Stimulated activated CD8-positive, alpha-beta memory T cell treated with anti-CD3 and anti-CD28 coated beads, Interleukin-12 subunit alpha, Interleukin-12 subunit beta, amount 100 ng/mL, for 24 hours (primary cell): Measurements from ENCODE around the gene ZC3H7B.

Source experiments
- DNase-seq: peaks from one replicate; pipeline ENCODE4 v3.0.0-alpha.2; 2020; ENCODE audit errors: extremely low read depth

The ZC3H7B gene

DNA sequence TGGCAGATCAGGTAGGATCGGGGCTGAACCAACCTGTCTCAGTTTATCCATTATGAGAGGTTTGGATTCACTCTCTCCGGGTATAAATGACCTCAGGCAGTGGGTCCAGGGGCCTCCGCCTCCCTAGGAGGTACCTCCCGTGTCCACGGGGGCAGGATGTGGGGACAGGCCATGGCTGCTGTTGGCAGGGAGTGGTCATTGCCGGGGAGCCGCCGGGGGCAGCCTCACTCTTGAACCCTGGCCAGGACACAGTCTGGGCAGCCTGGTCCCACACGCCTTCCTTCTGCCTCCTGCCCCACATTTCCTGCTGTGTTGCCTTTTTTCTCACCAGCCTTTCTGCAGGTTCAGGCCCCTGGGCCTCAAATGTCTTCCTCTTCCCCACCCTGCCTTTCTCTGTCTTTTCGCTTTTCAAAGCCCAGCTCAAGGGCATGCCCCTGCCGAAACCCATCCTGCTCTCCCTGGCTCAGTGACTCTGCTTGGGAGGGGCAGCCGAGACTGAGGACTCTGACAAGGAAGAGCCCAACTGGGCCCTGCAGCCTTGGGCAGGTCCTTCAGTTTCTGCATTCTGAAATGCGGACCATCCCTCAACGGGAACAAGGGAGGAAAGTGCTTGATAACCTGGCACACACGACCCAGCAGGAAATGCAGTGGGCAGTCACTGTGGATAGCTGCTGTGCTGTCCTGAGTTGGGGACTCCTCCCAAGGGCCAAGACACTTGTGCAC lies 31.1 kb downstream of the ZC3H7B start:
- no peak for DNase-seq

DNA sequence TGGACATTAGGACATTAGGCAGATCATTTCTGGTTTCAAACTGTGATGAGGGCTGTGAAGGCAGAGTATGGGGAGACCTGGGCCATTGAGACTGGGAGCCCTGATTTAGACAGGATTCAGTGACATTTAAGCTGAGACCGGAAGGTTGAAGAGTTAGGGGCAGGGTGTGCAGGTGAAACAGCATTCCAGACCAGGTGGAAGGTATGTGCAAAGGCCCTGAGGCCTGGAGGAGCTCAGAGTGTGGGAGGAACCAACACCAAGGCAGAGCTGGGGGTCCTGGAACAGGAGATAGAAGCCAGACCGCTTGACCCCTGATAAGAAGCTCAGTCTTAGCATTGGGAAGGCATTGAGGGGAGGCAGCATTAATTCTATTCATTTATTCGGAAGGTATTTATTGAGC lies 32.5 kb downstream of the ZC3H7B start:
- no peak for DNase-seq

DNA sequence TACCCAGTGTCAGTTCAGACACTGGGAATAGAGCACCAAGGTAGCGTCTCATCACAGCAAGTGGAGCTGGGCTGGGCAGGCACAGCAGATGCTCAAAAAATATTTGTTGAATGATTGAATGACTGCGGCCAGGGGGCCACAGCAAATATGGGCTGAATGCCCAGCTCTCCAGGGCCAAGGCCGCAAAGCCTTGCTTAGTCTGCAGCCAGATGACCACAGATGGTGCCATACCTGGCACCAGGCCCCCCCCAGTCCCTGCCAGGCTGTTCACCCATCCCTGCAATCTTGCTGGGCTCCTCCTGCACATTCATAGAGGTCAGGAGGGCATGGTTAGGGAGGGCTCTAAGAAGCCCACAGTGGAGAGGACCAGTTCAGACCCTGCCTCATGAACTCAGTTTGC lies 32.9 kb downstream of the ZC3H7B start:
- DNase-seq = no peak

DNA sequence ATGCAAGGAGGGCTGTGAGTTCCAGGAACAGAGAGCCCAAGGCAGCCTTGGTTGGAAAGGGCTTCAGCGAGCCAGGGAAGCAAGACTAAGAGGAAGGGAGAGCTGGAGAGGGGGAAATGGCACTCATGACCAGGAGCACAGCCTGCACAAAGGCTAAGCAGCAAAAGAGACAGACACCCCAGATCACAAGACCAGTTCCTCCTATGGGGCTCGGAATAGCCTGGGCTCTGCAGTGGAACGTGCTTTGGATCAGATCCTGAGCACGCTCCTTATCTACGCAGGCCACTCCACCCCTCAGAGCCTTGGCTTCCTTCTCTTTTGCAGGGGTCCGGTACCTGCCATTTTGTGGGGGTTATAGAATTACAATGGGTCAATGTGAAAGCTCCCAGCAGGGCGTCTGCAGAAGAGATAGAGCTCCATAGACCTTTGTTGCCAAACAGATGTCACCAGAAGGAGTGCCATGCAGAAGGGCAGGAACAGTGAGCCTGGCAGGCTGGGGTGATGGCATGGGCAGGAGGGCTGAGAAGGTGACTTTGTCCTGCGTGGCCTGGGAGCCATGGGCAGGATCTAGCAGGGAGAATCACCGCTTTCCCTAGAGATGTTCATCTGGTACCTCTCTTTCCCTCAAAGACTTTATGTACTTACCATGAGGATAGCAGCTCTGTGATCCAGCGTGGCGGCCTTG lies 33.8 kb downstream of the ZC3H7B start:
- no peak for DNase-seq

DNA sequence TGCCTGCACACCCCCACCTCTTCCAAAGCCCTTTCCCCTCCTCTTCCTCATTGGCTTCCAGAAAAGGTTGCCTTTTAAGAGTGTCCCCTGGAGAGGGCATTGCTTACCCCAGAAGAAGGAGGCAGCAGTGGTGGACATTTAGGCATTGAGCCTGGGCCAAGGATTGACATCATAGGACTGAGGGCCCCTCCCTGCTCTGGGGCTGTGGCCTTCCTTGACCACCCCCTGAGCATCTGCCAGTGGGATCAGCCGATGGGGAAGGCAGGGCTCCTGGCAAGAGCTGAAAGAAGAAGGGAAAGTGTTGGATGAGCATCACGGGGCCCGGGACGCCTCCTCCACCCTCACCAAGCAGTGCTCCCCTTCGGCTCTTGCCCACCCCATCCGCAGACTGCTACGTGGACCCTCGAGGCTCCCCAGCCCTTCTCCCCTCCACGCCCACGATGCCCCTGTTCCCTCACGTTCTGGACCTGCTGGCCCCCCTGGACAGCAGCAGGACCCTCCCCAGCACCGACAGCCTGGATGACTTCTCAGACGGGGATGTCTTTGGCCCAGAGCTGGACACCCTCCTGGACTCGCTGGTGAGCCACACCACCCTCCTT lies 37.4 kb downstream of the ZC3H7B start:
- DNase-seq = no peak

DNA sequence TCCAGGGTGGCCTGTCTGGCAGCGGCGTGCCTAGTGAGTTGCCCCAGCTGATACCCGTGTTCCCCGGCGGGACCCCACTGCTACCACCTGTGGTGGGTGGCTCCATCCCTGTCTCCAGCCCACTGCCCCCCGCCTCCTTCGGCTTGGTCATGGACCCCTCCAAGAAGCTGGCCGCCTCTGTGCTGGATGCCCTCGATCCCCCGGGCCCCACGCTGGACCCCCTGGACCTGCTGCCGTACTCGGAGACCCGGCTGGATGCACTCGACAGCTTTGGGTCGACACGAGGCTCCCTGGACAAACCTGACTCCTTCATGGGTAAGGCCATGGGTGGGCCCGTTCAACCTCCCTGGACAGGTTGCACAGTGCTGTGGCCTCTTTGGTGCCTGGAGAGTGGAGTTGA lies 38.5 kb downstream of the ZC3H7B start:
- DNase-seq = no peak

DNA sequence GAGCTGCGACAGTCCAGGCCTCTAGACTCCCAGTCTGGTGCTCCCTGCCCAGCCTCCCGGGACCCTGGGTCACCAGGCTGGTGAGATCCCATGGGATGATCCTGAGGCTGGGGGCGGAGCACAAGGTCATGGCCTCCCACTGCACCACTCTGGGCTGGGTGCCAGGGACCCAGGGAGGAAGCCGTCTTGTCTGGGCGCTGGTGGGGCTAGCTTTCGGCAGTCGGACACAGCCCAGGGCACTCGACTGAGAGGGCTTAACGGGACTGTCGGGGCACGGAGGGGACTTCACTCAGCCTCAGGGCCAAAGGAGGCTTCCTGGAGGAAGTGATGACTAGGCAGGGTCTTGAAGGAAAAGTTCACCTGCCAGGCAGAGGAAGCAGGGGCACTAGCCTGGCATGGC lies 39.0 kb downstream of the ZC3H7B start:
- DNase-seq = no peak

DNA sequence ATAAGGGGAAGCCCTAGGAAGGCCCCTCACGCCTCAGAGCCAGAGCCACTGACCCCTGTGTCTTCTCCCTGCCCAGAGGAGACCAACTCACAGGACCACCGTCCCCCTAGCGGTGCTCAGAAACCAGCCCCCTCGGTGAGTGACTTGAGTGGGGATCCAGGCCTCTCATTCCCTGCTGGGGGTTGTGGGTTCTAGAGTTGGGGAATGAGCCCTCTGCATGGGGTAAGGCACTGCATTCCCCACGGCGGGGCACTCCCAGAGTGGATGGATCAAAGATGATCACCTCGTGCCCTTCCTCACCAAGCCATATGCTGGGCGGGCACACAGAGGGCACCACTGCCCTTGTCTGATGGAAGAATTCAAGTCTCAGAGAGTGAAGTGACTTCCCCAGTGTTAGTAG lies 39.7 kb downstream of the ZC3H7B start:
- DNase-seq = no peak

DNA sequence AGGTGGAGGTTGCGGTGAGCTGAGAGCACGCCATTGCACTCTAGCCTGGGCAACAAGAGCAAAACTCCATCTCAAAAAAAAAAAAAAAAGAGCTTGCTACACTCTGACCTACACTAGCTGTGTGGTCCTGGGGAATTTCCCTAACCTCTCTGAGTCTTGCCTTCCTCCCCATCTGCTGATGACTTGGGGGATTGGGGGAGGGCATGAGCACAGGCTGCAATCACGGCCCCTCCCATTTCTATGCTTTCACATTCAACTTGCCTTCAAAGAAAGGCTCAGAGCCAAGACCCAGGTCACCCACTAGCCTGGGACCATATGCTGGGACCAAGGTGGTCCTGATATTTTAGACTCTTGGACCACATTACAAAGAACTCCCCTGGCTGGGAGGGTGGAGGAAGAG lies 40.7 kb downstream of the ZC3H7B start:
- DNase-seq = no peak

DNA sequence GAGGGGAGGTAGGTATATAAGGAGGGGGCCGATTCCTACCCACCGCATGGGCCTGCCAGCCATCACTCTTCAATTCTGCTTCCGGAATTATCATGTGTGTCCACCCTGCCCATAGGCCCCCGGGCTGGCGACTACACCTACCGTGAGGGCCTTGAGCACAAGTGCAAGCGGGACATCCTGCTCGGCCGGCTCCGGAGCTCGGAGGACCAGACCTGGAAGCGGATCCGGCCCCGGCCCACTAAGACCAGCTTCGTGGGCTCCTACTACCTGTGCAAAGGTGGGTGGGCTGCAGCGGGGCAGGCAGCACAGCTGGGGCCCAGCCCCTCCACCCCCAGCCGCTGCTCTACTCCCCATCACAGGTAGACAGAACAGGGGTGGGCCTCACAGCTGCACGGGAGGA lies 42.0 kb downstream of the ZC3H7B start:
- no peak for DNase-seq

DNA sequence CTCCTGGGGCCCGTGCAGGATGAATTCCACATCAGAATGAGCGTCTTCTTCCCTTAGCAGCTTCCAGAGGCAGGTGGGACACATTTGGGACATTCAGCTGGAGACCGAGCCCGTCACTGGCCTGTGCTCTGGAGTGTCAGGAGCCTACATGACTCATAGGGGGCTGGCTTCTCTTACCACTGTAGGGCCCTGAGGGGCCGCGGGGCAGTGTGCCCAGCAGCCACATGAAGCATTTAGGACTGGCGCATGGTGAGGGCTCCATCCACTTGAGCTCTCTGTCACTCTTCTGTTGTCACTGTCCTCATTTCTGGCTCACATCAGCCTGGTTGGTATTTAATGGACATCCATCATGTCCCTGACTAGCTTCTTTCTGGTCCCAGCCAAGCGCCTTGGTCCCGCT lies 42.4 kb downstream of the ZC3H7B start:
- DNase-seq = no peak

DNA sequence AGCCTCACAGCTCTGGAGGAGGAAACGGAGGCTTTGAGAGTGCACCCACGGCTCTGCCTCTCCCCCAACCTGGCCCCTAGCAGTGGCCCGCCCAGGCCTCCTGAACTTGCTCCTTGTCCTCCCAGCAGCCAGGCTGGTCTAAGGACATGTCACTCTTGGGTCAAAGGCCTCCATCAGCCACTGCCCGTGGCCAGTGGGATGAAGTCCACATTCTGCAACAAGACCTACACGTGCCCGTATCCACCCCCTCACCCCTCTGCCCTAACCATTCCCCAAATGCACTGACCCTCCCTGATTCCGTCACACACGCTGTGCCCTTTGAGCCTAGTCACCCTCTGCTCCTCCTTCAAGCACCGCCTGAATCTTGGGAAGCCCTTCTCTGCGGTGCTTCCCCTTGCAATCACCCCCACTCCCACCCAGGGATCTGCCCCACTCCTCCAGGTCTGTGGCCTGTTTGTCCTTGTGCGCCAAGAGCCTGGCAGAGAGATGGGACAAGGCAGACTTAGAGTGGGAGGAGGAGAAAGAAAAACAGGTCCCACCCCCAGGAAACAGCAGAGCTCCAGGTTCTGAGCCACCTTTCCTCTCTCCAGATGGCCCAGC lies 43.0 kb downstream of the ZC3H7B start:
- DNase-seq = no peak

DNA sequence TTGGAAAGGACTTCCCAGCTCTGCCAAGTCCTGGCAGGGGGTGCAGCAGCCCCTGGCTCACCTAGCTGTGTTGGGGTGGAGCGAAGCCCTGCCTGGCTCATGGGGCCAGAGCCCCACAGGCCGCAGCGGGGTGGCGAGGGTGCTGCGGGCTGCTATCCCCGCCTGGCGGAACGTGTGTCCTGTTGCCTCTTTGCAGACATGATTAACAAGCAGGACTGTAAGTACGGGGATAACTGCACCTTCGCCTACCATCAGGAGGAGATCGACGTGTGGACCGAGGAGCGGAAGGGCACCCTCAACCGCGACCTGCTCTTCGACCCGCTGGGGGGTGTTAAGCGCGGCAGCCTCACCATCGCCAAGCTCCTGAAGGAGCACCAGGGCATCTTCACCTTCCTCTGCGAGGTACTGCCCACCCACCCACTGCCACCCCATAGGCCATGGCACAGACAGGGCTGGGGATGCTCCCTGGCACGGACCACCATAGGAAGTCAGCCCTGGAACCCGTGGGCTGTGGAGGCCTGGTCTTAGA lies 44.5 kb downstream of the ZC3H7B start:
- DNase-seq = no peak

DNA sequence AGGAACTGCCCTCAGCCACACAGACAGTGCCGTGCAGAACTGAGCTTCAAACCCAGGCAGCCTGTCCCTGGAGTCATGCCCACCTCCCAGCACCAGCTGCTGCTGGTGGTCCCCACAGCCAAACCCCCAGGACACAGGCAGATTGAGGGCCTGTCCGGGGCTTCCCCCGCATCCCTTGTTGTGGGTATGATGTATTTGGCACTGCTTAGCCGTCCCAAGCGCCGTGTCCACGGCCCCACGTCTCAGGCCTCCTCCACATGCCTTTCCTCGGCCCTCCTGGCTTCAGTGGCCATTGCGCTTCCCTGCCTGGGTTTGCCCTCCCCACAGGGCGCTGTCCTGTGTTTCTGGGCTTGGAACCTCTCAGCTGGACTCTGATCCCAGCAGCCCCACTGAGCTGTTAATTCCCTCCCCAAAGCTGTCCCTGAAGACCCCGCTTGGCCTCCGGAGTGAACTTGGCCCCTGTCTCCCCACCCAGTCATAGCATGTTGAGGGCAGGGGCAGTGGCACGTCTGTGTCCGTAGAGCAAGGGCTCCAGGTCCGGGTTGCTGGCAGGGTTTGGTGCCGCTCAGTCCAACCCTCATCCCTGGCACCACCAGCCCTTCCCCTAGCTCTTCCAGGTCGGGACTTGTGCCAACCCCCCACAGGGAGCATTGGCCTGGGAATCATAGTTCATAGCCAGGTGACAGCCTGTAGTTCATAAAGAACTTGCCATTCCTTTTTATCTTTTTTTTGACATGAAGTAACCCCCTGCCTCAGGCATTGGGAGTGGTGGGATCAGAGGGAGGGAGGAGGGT lies 45.9 kb downstream of the ZC3H7B start:
- no peak for DNase-seq

DNA sequence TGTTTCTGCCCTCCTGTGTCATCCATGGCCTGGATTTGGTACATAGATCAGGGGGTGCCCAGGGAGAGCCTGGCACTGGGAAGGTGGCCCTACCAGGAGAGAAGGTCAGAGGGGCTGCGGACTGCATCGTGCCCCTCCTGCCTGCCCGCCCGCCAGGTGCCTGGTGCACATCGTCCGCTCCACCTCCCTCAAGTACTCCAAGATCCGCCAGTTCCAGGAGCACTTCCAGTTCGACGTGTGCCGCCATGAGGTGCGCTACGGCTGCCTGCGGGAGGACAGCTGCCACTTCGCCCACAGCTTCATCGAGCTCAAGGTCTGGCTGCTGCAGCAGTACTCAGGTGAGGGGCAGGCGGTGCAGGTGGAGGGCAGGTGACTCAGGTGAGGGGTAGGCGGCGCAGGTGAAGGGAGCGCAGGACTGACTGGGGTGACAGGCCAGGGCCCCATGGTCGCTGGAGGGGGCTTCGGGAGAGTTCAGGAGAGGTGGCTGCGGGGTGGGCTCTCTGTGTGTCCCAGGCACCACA lies 47.7 kb downstream of the ZC3H7B start:
- DNase-seq = no peak

DNA sequence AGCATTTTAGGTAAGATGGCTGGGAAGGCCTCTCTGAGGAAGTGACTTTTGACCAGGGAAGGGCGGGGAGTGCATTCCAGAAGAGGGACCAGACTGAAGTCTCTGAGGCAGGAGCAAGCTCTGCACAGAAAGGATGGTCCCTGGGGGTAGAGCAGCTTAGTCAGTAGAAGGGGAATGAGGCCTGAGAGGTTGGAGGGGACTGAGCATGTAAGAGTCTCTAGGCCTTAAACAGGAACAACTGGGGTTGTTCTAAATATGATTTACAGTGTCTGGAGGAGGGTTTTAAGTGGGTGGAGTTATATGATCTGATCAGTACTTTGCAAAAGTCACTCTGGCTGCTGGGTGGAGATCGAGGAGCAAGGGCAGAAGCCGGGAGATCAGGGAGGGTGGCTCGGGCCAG lies 48.8 kb downstream of the ZC3H7B start:
- DNase-seq = no peak

DNA sequence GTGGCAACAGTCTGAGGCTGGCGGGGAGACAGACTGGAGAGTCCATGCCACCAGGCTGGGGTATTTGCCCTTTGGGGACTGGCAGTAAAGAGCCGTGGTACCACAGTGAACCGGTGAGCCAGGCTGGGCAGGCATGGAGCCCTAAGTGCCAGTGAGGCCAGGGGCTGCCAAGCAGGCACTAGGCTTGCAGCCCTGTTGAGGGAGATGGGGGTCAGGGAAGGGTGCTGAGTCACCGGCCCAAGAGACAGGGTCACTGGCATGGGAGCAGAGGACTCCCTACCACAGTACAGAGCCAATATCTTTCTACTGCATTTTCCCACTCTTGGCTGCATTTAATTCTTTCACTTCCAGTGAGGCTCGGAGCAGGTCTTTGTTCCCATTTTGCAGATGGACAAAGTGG lies 49.7 kb downstream of the ZC3H7B start:
- DNase-seq = no peak

DNA sequence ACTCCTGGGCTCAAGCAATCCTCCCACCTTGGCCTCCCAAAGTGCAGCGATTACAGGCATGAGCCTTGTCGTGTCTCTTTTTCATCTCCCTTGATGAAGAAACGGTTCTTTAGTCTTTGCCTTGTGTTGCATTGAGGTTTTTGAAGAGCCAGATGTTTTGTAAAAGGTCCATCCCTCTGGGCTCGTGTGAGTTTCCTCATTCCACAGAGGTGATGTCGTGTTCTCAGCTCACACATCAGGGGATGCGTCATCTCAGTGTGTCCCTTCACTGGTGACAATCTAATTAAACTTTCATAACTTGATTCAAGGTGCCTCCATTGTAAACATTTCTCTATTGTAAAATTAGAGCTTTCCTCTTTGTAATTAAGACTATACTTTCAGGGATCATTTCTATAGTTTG lies 50.7 kb downstream of the ZC3H7B start:
- no peak for DNase-seq

DNA sequence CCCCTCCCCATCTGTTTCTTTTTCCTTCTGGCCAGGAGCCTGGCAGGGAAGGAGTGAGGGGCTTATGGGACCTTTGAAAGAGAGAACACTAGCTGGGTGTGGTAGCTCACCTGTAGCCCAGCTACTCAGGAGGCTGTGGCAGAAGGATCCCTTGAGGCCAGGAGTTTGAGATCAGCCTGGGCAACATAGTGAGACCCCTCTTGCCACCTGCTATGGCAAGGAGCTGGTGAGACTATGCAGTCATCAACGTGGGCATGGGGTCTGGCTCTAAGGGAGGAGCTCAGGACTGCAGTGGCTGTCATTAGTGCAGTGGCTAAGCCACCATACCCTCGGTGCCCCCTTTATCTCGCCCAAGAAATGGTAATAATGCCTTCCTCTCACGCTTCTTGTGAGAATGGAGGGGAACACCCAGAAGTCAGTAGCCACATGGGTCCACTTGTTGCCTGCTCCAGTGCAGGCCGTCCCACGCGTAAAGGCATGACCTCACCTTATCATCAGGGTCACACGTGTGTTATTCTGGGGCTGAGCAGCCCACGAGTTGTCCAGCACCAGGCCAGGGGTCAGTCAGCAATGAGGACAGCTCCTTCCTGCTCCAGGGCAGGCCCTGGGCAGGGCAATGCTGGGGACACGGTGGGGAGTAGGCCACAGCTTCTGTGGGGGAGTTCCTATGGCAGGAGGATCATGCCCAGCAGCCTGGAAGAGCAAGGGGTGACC lies 52.7 kb downstream of the ZC3H7B start:
- no peak for DNase-seq

DNA sequence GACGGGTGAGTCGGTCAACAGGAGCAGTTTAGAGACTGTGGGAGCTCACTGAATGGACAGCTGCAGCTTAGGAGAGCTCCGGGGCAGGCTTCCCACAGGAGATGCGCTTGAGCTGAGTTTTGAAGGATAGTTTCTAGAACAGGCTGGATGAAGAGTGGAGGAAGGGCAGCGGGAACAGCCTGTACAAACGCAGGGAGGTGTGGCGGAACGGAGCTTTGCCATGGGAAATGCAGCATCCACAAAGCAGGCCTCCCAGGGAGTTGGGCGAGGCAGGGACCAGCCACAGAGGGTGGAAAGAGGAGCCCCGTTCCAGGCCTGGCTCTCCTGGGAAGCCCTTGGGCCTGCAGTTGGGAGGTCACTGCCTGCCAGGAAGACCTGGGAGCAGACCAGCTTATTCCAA lies 53.7 kb downstream of the ZC3H7B start:
- DNase-seq = no peak

DNA sequence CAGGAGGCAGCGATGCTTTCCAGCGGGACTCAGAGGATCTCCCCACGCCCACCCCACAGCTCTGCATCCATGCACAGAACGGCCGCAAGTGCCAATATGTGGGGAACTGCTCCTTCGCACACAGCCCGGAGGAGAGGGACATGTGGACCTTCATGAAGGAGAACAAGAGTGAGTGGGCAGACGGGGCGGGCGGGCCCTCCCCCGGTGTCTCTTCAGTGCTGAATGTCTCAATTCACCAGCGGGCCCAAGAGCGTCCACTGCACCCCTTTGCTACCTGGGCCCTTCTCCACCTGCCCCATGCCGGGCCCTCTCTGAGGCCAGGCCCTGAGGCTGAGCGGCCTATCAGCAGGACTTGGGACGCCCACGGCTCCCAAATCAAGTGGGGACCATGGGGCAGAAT lies 54.6 kb downstream of the ZC3H7B start:
- no peak for DNase-seq
